Prostate gland (tissue), 2 donors: Measurements from ENCODE around the gene POLD2.

Experiments used
- CTCF ChIP-seq, 4 experiments: fragments of 200-600 bp in 2 of 4; fragments of 450-650 bp in 2 of 4; sonication (generic) in 2 of 4; IDR thresholded peaks; 1 replicate in 3 of 4; 2 replicates in 1 of 4; pipeline ENCODE4 v1.5.1; 2016 to 2019; ENCODE audit warnings: antibody characterized with exemption in 4 of 4, mild to moderate bottlenecking in 2 of 4, moderate library complexity in 2 of 4
- POLR2A ChIP-seq: fragments of 450-650 bp; IDR thresholded peaks from one replicate; pipeline ENCODE4 v1.6.1; 2016; ENCODE audit warnings: antibody characterized with exemption, mild to moderate bottlenecking

DNA sequence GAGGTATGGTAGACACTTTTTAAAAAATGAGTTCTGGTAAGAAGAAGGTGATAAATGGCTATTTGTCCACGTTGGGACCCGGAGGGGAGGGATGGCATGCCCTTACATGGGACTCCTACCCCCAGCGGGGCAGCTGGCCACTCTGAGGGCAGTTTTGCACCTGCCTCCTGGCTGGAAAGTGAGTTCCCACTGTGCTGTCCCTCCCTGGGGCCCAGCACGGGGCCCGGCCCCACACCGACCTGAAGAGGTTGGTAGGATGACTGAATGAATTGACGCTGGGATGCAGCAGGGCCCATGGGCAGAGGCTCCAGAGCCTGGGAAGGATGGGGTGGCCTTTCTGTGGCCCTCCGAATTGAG, 19.8 kb downstream of the POLD2 start:
- TF ChIP-seq CTCF (IDR thresholded peaks at IDR 0.05) (no peak), POLR2A (no peak)
